ENCODE measurements around the gene WDR48. TPM values are rescaled to one million over a fixed set of nuclear protein-coding genes. Genes with fewer than 3 reads are reported as not detected.

Gene WDR48
- total RNA-seq, 3 donors from 2014 or later (not counting 1 experiment from before 2014, with no cell fraction given): 89.1 to 101 (median 91.5) TPM

DNA sequence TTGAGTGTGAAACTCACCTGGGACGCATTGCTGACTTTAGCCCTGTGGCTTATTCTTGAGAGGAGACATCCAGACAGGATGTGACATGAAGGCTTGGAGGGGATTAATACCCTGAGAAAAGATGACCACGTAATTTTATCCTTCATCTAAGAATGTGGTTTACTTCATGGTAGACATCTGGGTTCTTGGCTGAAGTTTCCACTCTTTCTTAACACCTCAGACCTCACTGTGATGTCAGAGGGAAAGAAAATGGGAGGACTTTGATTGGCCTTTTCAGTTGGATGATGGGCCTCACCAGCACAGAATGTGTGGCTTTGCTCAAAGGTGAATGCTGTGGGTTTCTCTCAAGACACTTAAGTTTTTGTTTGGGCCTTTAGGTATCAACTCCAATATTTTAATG is 39.1 kb downstream of the WDR48 start:
- H3K27me3 ChIP-seq (ENCODE audit: control insufficient read depth, insufficient read depth, low read length): no peaks in the 10 kb centered on the region
- H3K27ac ChIP-seq (ENCODE audit: low read length): no peak overlapping the region
- ATAC-seq: peak in 2 of 3 donors; percentile 18 to 47
- no peaks in the 10 kb centered on the region for H3K9me3 Mint-ChIP-seq
- peaks cover 42% of the 10 kb centered on the region for H3K36me3 Mint-ChIP-seq
- H3K4me3 ChIP-seq (ENCODE audit: low read length): no peak overlapping the region
- no peak overlapping the region for H3K4me3 Mint-ChIP-seq
- H3K36me3 ChIP-seq (ENCODE audit: control insufficient read depth, insufficient read depth, low read length): peaks cover 85% of the 10 kb centered on the region
- no peak for DNase-seq
- no peak overlapping the region for H3K27ac Mint-ChIP-seq
- no peaks in the 10 kb centered on the region for H3K4me1 Mint-ChIP-seq
- no peaks in the 10 kb centered on the region for H3K4me1 ChIP-seq (ENCODE audit: control insufficient read depth, insufficient read depth, low read length)
- WGBS (ENCODE audit: insufficient coverage): 80% methylated on average over 1 of the region's 2 CpGs
- no peaks in the 10 kb centered on the region for H3K9me3 ChIP-seq (ENCODE audit: control insufficient read depth, insufficient read depth, low read length)
- intact Hi-C loops (cut with micrococcal nuclease): no loop called here
- no peak for TF ChIP-seq CTCF (IDR thresholded peaks at IDR 0.05)
- no peaks in the 10 kb centered on the region for H3K27me3 Mint-ChIP-seq (ENCODE audit: low read depth in 2 of 2)

GRCh38 chr3:39094851-39095677 is 43.2 kb downstream of the WDR48 start:
- H3K4me3 Mint-ChIP-seq: no peak overlapping the region
- Histone ChIP-seq H3K4me1 (ENCODE audit: control insufficient read depth, insufficient read depth, low read length) (no peaks in the 10 kb centered on the region), H3K4me3 (ENCODE audit: low read length) (no peak overlapping the region), H3K27ac (ENCODE audit: low read length) (no peak overlapping the region), H3K9me3 (ENCODE audit: control insufficient read depth, insufficient read depth, low read length) (no peaks in the 10 kb centered on the region), H3K27me3 (ENCODE audit: control insufficient read depth, insufficient read depth, low read length) (no peaks in the 10 kb centered on the region), H3K36me3 (ENCODE audit: control insufficient read depth, insufficient read depth, low read length) (peaks cover 73% of the 10 kb centered on the region)
- H3K36me3 Mint-ChIP-seq: peaks cover 30% of the 10 kb centered on the region
- intact Hi-C loops (cut with micrococcal nuclease): no loop called here
- no peak for ATAC-seq
- no peak overlapping the region for H3K27ac Mint-ChIP-seq
- no peaks in the 10 kb centered on the region for H3K9me3 Mint-ChIP-seq
- 97% methylated on average over 5 of the region's 7 CpGs for WGBS (ENCODE audit: insufficient coverage)
- no peaks in the 10 kb centered on the region for H3K4me1 Mint-ChIP-seq
- no peak for TF ChIP-seq CTCF (IDR thresholded peaks at IDR 0.05)
- no peak for DNase-seq
- H3K27me3 Mint-ChIP-seq (ENCODE audit: low read depth in 2 of 2): no peaks in the 10 kb centered on the region

DNA sequence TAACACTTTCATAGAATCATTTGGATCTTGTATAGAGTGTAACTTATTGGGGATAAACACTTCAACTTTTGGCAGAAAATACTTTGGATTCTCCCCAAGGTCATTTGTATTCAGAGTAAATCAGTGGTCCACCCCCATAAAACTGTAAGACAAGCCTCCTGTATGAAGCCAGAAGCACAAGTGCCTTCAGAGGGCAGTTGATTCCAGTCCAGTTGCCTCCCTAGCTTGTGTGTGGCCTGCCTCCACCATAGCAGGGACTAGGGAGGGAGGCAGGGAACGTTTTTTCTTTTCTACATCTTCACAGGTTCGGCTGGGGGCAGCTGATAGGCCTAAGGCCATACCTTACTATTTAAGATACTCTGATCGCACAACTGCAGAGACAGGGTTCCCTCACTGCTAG is 44.0 kb downstream of the WDR48 start:
- no peak for DNase-seq
- no peak overlapping the region for H3K27ac Mint-ChIP-seq
- peaks cover 23% of the 10 kb centered on the region for H3K36me3 Mint-ChIP-seq

More for the DNA sequence above, 44.0 kb downstream of the WDR48 start:
- no peak for TF ChIP-seq CTCF (IDR thresholded peaks at IDR 0.05)
- Histone ChIP-seq H3K27ac (ENCODE audit: low read length) (no peak overlapping the region), H3K4me1 (ENCODE audit: control insufficient read depth, insufficient read depth, low read length) (no peaks in the 10 kb centered on the region), H3K36me3 (ENCODE audit: control insufficient read depth, insufficient read depth, low read length) (peaks cover 68% of the 10 kb centered on the region), H3K9me3 (ENCODE audit: control insufficient read depth, insufficient read depth, low read length) (no peaks in the 10 kb centered on the region), H3K27me3 (ENCODE audit: control insufficient read depth, insufficient read depth, low read length) (no peaks in the 10 kb centered on the region), H3K4me3 (ENCODE audit: low read length) (no peak overlapping the region)
- ATAC-seq: no peak
- Mint-ChIP-seq H3K4me3 (no peak overlapping the region), H3K9me3 (no peaks in the 10 kb centered on the region), H3K27me3 (ENCODE audit: low read depth in 2 of 2) (no peaks in the 10 kb centered on the region), H3K4me1 (peaks cover 0 to 3% of the 10 kb centered on the region in 2 donors)
- WGBS (ENCODE audit: insufficient coverage): 93% methylated on average over 3 of the region's 3 CpGs
- intact Hi-C loops (cut with micrococcal nuclease): no loop called here
